SK-N-SH treated with all-trans-retinoic acid at 6 μM for 48 hours (cell line): Measurements from ENCODE around the gene KCNJ12.

Experiments used
- ATAC-seq: fragments of 200-7000 bp; cut with Tn5 transposase; 3 replicates; pipeline ENCODE4 v1.9.1; 2020; ENCODE audit warnings: mild to moderate bottlenecking, moderate library complexity
- ARNTL ChIP-seq: fragments of 450-650 bp; formaldehyde crosslinking; IDR thresholded peaks from 2 replicates; pipeline ENCODE4 v1.5.0; 2020; ENCODE audit warnings: low read depth, mild to moderate bottlenecking, moderate library complexity, borderline replicate concordance
- BACH2 ChIP-seq: fragments of 250-450 bp; sonication (Bioruptor Pico); IDR thresholded peaks from 2 replicates; pipeline ENCODE4 v1.9.0; 2021; ENCODE audit warnings: mild to moderate bottlenecking, borderline replicate concordance
- CSDC2 ChIP-seq: fragments of 250-450 bp; sonication (Bioruptor Pico); IDR thresholded peaks from 2 replicates; pipeline ENCODE4 v1.5.0; 2020; ENCODE audit warnings: mild to moderate bottlenecking, moderate library complexity
- ESRRG ChIP-seq: fragments of 250-450 bp; sonication (Bioruptor Pico); IDR thresholded peaks from 2 replicates; pipeline ENCODE4 v1.6.1; 2021; ENCODE audit warnings: mild to moderate bottlenecking
- GLIS3 ChIP-seq: fragments of 250-450 bp; sonication (Bioruptor Pico); IDR thresholded peaks from 2 replicates; pipeline ENCODE4 v1.5.0; 2020; ENCODE audit warnings: mild to moderate bottlenecking, moderate library complexity
- ISL1 ChIP-seq: fragments of 250-450 bp; sonication (Bioruptor Pico); IDR thresholded peaks from 2 replicates; pipeline ENCODE4 v2.1.2; 2022; ENCODE audit warnings: mild to moderate bottlenecking, moderate library complexity
- OSR1 ChIP-seq: fragments of 250-450 bp; sonication (Bioruptor Pico); IDR thresholded peaks from 2 replicates; pipeline ENCODE4 v1.8.0; 2022; ENCODE audit warnings: moderate library complexity, mild to moderate bottlenecking, inconsistent platforms
- PPARA ChIP-seq: fragments of 250-450 bp; sonication (Bioruptor Pico); IDR thresholded peaks from 2 replicates; pipeline ENCODE4 v1.5.0; 2020; ENCODE audit warnings: mild to moderate bottlenecking, borderline replicate concordance
- RARB ChIP-seq: fragments of 250-450 bp; sonication (Bioruptor Pico); IDR thresholded peaks from 2 replicates; pipeline ENCODE4 v1.8.0; 2021; ENCODE audit warnings: mild to moderate bottlenecking, moderate library complexity
- TCF4 ChIP-seq: fragments of 250-450 bp; sonication (Bioruptor Pico); IDR thresholded peaks from 2 replicates; pipeline ENCODE4 v1.8.0; 2021; ENCODE audit warnings: mild to moderate bottlenecking, moderate library complexity, borderline replicate concordance
- TOX ChIP-seq: fragments of 250-450 bp; sonication (Bioruptor Pico); IDR thresholded peaks from 2 replicates; pipeline ENCODE4 v1.8.0; 2021; ENCODE audit warnings: mild to moderate bottlenecking, moderate library complexity, borderline replicate concordance
- ZC3H10 ChIP-seq: fragments of 250-450 bp; sonication (Bioruptor Pico); IDR thresholded peaks from 2 replicates; pipeline ENCODE4 v1.5.1; 2021; ENCODE audit warnings: mild to moderate bottlenecking, moderate library complexity
- ZFP3 ChIP-seq: fragments of 250-450 bp; sonication (Bioruptor Pico); IDR thresholded peaks from 2 replicates; pipeline ENCODE4 v1.5.0; 2020; ENCODE audit warnings: mild to moderate bottlenecking, moderate library complexity
- ZFP30 ChIP-seq: fragments of 450-650 bp; formaldehyde crosslinking; IDR thresholded peaks from 2 replicates; pipeline ENCODE4 v1.5.0; 2022; ENCODE audit warnings: mild to moderate bottlenecking, moderate library complexity
- ZNF565 ChIP-seq: fragments of 450-650 bp; formaldehyde crosslinking; conservative IDR thresholded peaks from 2 replicates; pipeline ENCODE4 v1.5.0; 2020; ENCODE audit warnings: low read depth, mild to moderate bottlenecking, moderate library complexity
- ZNF70 ChIP-seq: fragments of 450-650 bp; formaldehyde crosslinking; IDR thresholded peaks from 2 replicates; pipeline ENCODE4 v1.5.0; 2020; ENCODE audit warnings: mild to moderate bottlenecking, moderate library complexity
- TF ChIP-seq, protein P1 (sequence below): fragments of 250-450 bp; sonication (Bioruptor Pico); IDR thresholded peaks from 2 replicates; pipeline ENCODE4 v1.5.0; 2020; ENCODE audit warnings: mild to moderate bottlenecking, moderate library complexity
- TF ChIP-seq, protein P2 (sequence below): fragments of 250-450 bp; sonication (Bioruptor Pico); IDR thresholded peaks from 2 replicates; pipeline ENCODE4 v1.8.0; 2021; ENCODE audit warnings: low read depth, mild to moderate bottlenecking, moderate library complexity, borderline replicate concordance
- TF ChIP-seq, protein P3 (sequence below): fragments of 250-450 bp; sonication (Bioruptor Pico); IDR thresholded peaks from 2 replicates; pipeline ENCODE4 v1.5.1; 2021; ENCODE audit warnings: mild to moderate bottlenecking, moderate library complexity
- TF ChIP-seq, protein P4 (sequence below): fragments of 250-450 bp; sonication (Bioruptor Pico); IDR thresholded peaks from 2 replicates; pipeline ENCODE4 v1.8.0; 2020; ENCODE audit warnings: mild to moderate bottlenecking, moderate library complexity, borderline replicate concordance

The KCNJ12 gene

DNA sequence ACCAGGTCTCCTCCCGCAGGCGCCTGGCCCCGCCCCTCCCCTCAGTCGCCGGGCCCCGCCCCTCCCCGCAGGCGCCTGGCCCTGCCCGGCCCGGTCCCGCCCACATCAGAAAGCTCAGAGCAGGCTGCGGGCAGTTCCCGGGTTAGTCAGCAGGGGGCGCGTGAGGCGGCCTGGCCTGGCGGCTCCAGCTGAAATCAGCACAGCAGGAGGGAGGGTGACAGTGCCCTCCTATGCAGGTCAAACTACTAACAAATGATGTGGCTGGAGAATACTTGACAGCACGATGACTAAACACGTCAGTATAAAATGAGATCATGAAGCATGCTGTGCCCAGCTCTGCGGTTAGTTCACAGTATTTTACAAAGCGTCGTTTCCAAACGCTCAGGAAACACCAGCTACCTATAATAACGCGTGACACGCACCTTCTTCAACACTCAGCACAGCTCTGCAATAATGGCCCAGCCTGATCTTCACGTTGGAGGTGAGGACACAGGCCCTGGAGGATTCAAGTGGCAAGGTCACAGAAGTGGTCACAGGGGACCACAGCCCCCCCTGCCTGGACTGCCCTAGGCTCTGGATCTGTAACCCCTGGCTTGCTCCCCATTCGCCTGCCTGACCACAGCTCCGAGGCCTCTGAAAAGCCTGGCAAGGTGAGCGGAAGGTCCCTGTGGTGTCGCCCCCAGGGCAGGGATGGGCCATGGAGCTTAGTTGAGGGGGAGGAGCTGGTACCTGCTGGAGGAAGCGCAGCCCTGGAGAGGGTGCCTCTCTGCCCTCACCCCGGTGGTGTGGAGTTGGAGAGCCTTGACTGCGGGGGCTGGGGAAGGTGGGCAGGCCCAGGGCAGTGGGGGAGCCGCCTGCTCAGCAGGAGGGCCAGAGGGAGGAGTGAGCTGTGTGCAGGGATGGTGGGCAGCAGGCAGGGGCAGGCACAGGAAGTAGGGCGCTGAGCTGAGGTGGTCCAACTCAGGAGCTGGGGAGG lies 81.2 kb downstream of the KCNJ12 start:
- no peak for TF ChIP-seq ZFP3 (CRISPR knock-in tag)
- no peak for TF ChIP-seq CSDC2 (CRISPR knock-in tag)
- peak; percentile 96 for ATAC-seq

DNA sequence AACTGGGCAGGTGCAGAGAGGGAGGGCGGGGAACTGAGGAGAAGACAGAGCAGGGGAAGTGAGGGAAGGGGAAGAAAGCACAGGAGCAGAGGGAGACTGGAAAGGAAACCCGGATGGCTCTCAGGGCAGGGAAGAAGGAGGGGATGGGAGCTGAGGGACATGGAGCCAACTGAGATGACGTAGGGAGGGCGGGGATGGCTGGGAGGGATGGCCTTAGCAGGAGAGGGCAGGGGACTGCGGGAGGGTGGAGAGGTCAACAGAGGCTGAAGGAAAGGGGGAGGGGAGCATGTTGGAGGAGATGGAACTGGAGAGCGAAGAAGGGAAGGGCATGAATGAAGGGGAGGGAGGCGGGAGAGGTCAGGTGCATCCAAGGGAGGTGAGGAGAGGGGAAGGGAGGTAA lies 81.9 kb downstream of the KCNJ12 start:
- ATAC-seq, result no peak
- no peak for TF ChIP-seq ZFP30
- TF ChIP-seq, protein P1, sequence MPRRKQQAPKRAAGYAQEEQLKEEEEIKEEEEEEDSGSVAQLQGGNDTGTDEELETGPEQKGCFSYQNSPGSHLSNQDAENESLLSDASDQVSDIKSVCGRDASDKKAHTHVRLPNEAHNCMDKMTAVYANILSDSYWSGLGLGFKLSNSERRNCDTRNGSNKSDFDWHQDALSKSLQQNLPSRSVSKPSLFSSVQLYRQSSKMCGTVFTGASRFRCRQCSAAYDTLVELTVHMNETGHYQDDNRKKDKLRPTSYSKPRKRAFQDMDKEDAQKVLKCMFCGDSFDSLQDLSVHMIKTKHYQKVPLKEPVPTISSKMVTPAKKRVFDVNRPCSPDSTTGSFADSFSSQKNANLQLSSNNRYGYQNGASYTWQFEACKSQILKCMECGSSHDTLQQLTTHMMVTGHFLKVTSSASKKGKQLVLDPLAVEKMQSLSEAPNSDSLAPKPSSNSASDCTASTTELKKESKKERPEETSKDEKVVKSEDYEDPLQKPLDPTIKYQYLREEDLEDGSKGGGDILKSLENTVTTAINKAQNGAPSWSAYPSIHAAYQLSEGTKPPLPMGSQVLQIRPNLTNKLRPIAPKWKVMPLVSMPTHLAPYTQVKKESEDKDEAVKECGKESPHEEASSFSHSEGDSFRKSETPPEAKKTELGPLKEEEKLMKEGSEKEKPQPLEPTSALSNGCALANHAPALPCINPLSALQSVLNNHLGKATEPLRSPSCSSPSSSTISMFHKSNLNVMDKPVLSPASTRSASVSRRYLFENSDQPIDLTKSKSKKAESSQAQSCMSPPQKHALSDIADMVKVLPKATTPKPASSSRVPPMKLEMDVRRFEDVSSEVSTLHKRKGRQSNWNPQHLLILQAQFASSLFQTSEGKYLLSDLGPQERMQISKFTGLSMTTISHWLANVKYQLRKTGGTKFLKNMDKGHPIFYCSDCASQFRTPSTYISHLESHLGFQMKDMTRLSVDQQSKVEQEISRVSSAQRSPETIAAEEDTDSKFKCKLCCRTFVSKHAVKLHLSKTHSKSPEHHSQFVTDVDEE (CRISPR knock-in tag), result no peak
- TF ChIP-seq BACH2, result no peak
- TF ChIP-seq ZNF565, result no peak
- TF ChIP-seq, protein P2, sequence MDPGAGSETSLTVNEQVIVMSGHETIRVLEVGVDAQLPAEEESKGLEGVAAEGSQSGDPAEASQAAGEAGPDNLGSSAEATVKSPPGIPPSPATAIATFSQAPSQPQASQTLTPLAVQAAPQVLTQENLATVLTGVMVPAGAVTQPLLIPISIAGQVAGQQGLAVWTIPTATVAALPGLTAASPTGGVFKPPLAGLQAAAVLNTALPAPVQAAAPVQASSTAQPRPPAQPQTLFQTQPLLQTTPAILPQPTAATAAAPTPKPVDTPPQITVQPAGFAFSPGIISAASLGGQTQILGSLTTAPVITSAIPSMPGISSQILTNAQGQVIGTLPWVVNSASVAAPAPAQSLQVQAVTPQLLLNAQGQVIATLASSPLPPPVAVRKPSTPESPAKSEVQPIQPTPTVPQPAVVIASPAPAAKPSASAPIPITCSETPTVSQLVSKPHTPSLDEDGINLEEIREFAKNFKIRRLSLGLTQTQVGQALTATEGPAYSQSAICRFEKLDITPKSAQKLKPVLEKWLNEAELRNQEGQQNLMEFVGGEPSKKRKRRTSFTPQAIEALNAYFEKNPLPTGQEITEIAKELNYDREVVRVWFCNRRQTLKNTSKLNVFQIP (CRISPR knock-in tag), result no peak
- no peak for TF ChIP-seq ZFP3 (CRISPR knock-in tag)
- TF ChIP-seq PPARA, result no peak
- no peak for TF ChIP-seq CSDC2 (CRISPR knock-in tag)
- TF ChIP-seq ESRRG (CRISPR knock-in tag), result no peak
- no peak for TF ChIP-seq ZC3H10
- no peak for TF ChIP-seq ARNTL (CRISPR knock-in tag)
- TF ChIP-seq, protein P3, sequence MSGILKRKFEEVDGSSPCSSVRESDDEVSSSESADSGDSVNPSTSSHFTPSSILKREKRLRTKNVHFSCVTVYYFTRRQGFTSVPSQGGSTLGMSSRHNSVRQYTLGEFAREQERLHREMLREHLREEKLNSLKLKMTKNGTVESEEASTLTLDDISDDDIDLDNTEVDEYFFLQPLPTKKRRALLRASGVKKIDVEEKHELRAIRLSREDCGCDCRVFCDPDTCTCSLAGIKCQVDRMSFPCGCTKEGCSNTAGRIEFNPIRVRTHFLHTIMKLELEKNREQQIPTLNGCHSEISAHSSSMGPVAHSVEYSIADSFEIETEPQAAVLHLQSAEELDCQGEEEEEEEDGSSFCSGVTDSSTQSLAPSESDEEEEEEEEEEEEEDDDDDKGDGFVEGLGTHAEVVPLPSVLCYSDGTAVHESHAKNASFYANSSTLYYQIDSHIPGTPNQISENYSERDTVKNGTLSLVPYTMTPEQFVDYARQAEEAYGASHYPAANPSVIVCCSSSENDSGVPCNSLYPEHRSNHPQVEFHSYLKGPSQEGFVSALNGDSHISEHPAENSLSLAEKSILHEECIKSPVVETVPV, result no peak
- TF ChIP-seq RARB (CRISPR knock-in tag), result no peak
- no peak for TF ChIP-seq OSR1 (CRISPR knock-in tag)
- no peak for TF ChIP-seq ISL1
- no peak for TF ChIP-seq TCF4 (CRISPR knock-in tag)
- no peak for TF ChIP-seq ZNF70 (CRISPR knock-in tag)
- no peak for TF ChIP-seq GLIS3 (CRISPR knock-in tag)

DNA sequence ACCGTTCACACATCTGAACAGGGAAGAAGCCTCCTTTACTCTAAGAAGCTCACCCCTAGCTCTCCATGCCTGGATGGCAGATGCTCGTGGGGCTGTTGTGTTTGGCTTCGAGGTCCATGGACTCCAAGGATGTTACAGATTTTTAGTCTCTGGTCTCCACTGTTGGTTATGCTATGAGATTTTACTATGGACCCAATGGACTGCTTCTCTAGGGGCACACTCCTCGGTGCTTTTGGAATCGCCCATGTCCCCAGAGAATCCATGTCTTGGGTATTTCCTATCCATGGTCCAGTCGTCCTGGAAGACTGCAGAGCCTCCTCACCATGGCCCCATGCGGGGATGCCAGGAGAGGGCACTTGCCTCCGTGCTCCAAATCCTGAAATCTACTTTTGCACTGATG lies 83.4 kb downstream of the KCNJ12 start:
- TF ChIP-seq, protein P3, result no peak
- TF ChIP-seq TCF4 (CRISPR knock-in tag) (no peak), ZNF565 (no peak), ZC3H10 (no peak), PPARA (no peak), RARB (CRISPR knock-in tag) (no peak), TOX (CRISPR knock-in tag) (no peak)
- TF ChIP-seq, protein P4, sequence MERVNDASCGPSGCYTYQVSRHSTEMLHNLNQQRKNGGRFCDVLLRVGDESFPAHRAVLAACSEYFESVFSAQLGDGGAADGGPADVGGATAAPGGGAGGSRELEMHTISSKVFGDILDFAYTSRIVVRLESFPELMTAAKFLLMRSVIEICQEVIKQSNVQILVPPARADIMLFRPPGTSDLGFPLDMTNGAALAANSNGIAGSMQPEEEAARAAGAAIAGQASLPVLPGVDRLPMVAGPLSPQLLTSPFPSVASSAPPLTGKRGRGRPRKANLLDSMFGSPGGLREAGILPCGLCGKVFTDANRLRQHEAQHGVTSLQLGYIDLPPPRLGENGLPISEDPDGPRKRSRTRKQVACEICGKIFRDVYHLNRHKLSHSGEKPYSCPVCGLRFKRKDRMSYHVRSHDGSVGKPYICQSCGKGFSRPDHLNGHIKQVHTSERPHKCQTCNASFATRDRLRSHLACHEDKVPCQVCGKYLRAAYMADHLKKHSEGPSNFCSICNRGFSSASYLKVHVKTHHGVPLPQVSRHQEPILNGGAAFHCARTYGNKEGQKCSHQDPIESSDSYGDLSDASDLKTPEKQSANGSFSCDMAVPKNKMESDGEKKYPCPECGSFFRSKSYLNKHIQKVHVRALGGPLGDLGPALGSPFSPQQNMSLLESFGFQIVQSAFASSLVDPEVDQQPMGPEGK (CRISPR knock-in tag), result no peak

More for the DNA sequence above, 83.4 kb downstream of the KCNJ12 start:
- ATAC-seq, result no peak
